K562 (cell line): ENCODE measurements around the gene CYTH1. TPM values are rescaled to one million over a fixed set of nuclear protein-coding genes. Genes with fewer than 3 reads are reported as not detected.

Source experiments
- ATAC-seq: fragments of 200-7000 bp; cut with Tn5 transposase; 3 replicates; pipeline ENCODE4 v1.9.1; 2020; ENCODE audit warnings: moderate library complexity
- BruUV-seq: library from RNA; stranded (reverse); fragments of 400-500 nt; replicated peaks from 2 replicates; lab custom pipeline; 2021; lab: Mats Ljungman, UMichigan
- CTCF ChIA-PET: fragments of 300-600 bp; formaldehyde crosslinking; extraction: SDS; loops from one replicate; lab custom pipeline; 2021; ENCODE audit warnings: low intra/inter-chr PET ratio; lab: Yijun Ruan, JAX
- POLR2A ChIA-PET: fragments of 300-600, 350-650 bp; sonication (Branson Sonifier 250); formaldehyde crosslinking; extraction: SDS; loops from one replicate; lab custom pipeline; 2021; ENCODE audit warnings: antibody characterized with exemption, inconsistent platforms; lab: Yijun Ruan, JAX
- DNase-seq, 4 experiments: peaks; one replicate each; pipeline versions ENCODE4 v3.0.0 to v3.0.0-alpha.2; 2011 to 2018; ENCODE audit warnings: low spot score in 3 of 4, mixed read lengths in 3 of 4; ENCODE audit errors: extremely low read depth in 1 of 4
- FAIRE-seq: peaks from 2 replicates; lab custom pipeline; 2011; peaks lifted over from hg19 to GRCh38; lab: Jason Lieb, UNC
- H2AFZ ChIP-seq: 2 replicates; pipeline ENCODE4 v1.6.0; 2011; ENCODE audit warnings: low read depth, low read length, control low read depth, inconsistent platforms
- H3K27ac ChIP-seq: fragments of 200-600 bp; 3 replicates; pipeline ENCODE4 v1.8.0; 2011; ENCODE audit warnings: low read depth, mild to moderate bottlenecking, control low read depth, inconsistent platforms, low read length, moderate library complexity, mixed read lengths; ENCODE audit errors: extremely low read depth
- H3K27me3 ChIP-seq, 2 experiments: fragments of 300-600 bp in 1 of 2; 2 replicates in 1 of 2; 3 replicates in 1 of 2; pipeline versions ENCODE4 v1.6.0 to v1.8.0; 2011; ENCODE audit warnings: inconsistent platforms in 2 of 2, low read length in 2 of 2, mild to moderate bottlenecking in 1 of 2, mixed read lengths in 1 of 2, moderate library complexity in 1 of 2; ENCODE audit not compliant: control insufficient read depth in 2 of 2, insufficient read depth in 2 of 2
- H3K36me3 ChIP-seq: fragments of 300-600 bp; 3 replicates; pipeline ENCODE4 v1.8.0; 2011; ENCODE audit warnings: mild to moderate bottlenecking, low read length, inconsistent platforms; ENCODE audit not compliant: control insufficient read depth, insufficient read depth
- H3K4me1 ChIP-seq, 2 experiments: fragments of 200-600 bp in 1 of 2; replicated peaks in 1 of 2; 2 replicates in 1 of 2; 3 replicates in 1 of 2; pipeline versions ENCODE4 v1.5.1 to v1.8.0; 2011; ENCODE audit warnings: inconsistent platforms in 2 of 2, low read length in 2 of 2, mild to moderate bottlenecking in 1 of 2, mixed read lengths in 1 of 2, moderate library complexity in 1 of 2; ENCODE audit not compliant: control insufficient read depth in 2 of 2, insufficient read depth in 2 of 2
- H3K4me2 ChIP-seq: 2 replicates; pipeline ENCODE4 v1.6.1; 2011; ENCODE audit warnings: low read length, control low read depth, inconsistent platforms, mixed read lengths; ENCODE audit not compliant: insufficient read depth
- H3K4me3 ChIP-seq: fragments of 200-600 bp; sonication (generic), shearing (Covaris generic); 2 replicates; pipeline ENCODE4 v1.5.1; 2016; ENCODE audit warnings: control low read depth, inconsistent platforms
- H3K79me2 ChIP-seq: fragments of 200-600 bp; 3 replicates; pipeline ENCODE4 v1.8.0; 2011; ENCODE audit warnings: low read length, inconsistent platforms; ENCODE audit not compliant: control insufficient read depth, insufficient read depth
- H3K9ac ChIP-seq, 2 experiments: 2 replicates each; pipeline versions ENCODE4 v1.6.0 to v1.6.1; 2011; ENCODE audit warnings: low read depth in 2 of 2, low read length in 2 of 2, control low read depth in 1 of 2, inconsistent platforms in 1 of 2, mild to moderate bottlenecking in 1 of 2, mixed read lengths in 1 of 2; ENCODE audit not compliant: insufficient read depth in 1 of 2
- H3K9me1 ChIP-seq: one replicate; pipeline ENCODE4 v1.6.0; 2011; ENCODE audit warnings: inconsistent platforms, mild to moderate bottlenecking, low read length, moderate library complexity; ENCODE audit not compliant: control insufficient read depth, insufficient read depth
- H3K9me3 ChIP-seq: replicated peaks from 2 replicates; pipeline ENCODE4 v1.5.1; 2011; ENCODE audit warnings: low read depth, low read length, inconsistent platforms; ENCODE audit not compliant: control insufficient read depth, insufficient read depth
- H4K20me1 ChIP-seq: replicated peaks from 2 replicates; pipeline ENCODE4 v1.6.1; 2011; ENCODE audit warnings: low read length, inconsistent platforms, mixed read lengths; ENCODE audit not compliant: control insufficient read depth, insufficient read depth
- ARHGAP35 ChIP-seq: fragments of 450-650 bp; IDR thresholded peaks from 2 replicates; pipeline ENCODE4 v1.6.1; 2018; ENCODE audit not compliant: partially characterized antibody
- CEBPB ChIP-seq: fragments of 450-650 bp; IDR thresholded peaks from 2 replicates; pipeline ENCODE4 v1.6.1; 2016; ENCODE audit warnings: missing genetic modification characterization, missing compliant biosample characterization
- ELF4 ChIP-seq: fragments of 450-650 bp; formaldehyde crosslinking; IDR thresholded peaks from 2 replicates; pipeline ENCODE4 v1.4.0; 2022; ENCODE audit warnings: missing genetic modification characterization
- HBP1 ChIP-seq: fragments of 450-650 bp; formaldehyde crosslinking; IDR thresholded peaks from 2 replicates; pipeline ENCODE4 v1.4.0; 2022; ENCODE audit warnings: missing genetic modification characterization
- POLR2A ChIP-seq: fragments of 450-650 bp; conservative IDR thresholded peaks from 2 replicates; pipeline ENCODE4 v1.6.1; 2016
- POLR2B ChIP-seq: fragments of 450-650 bp; IDR thresholded peaks from 2 replicates; pipeline ENCODE4 v1.6.1; 2018; ENCODE audit warnings: low read depth; ENCODE audit not compliant: partially characterized antibody
- SAP30 ChIP-seq: fragments of 200-600 bp; sonication (generic); IDR thresholded peaks from 2 replicates; pipeline ENCODE4 v1.6.1; 2012; ENCODE audit warnings: borderline replicate concordance, low read depth, mild to moderate bottlenecking, moderate library complexity, low read length, control low read depth, inconsistent platforms; ENCODE audit not compliant: insufficient read depth, poor library complexity, severe bottlenecking
- SMAD1 ChIP-seq: fragments of 150-350 bp; IDR thresholded peaks from 2 replicates; pipeline ENCODE4 v1.6.1; 2014; ENCODE audit warnings: low read length, low read depth; ENCODE audit not compliant: partially characterized antibody
- SOX6 ChIP-seq: fragments of 450-650 bp; IDR thresholded peaks from 2 replicates; pipeline ENCODE4 v1.6.1; 2014; ENCODE audit warnings: mild to moderate bottlenecking
- SRSF3 ChIP-seq: fragments of 200-400 bp; formaldehyde crosslinking; IDR thresholded peaks from 2 replicates; pipeline ENCODE4 v1.6.1; 2016; ENCODE audit warnings: mild to moderate bottlenecking, low read length, moderate library complexity; ENCODE audit not compliant: insufficient read depth
- TCF15 ChIP-seq: fragments of 250-450 bp; sonication (Bioruptor Pico); IDR thresholded peaks from 2 replicates; pipeline ENCODE4 v1.8.0; 2022; ENCODE audit warnings: moderate library complexity, mild to moderate bottlenecking, inconsistent platforms
- U2AF1 ChIP-seq: fragments of 200-400 bp; formaldehyde crosslinking; optimal IDR thresholded peaks from 2 replicates; pipeline ENCODE3; 2017; ENCODE audit warnings: mild to moderate bottlenecking, low read depth, low read length, moderate library complexity
- ZNF121 ChIP-seq: sonication (generic); formaldehyde crosslinking; conservative IDR thresholded peaks from 2 replicates; pipeline ENCODE4 v1.8.0; 2022; ENCODE audit warnings: missing genetic modification reagents
- ZNF24 ChIP-seq: fragments of 450-650 bp; IDR thresholded peaks from 2 replicates; pipeline ENCODE4 v1.6.1; 2016
- ZNF316 ChIP-seq: fragments of 450-650 bp; IDR thresholded peaks from 2 replicates; pipeline ENCODE4 v1.6.1; 2016
- ZNF354B ChIP-seq: fragments of 250-450 bp; sonication (Bioruptor Pico); IDR thresholded peaks from 2 replicates; pipeline ENCODE4 v1.4.0; 2020
- ZNF395 ChIP-seq: fragments of 200-800 bp; sonication (Bioruptor generic); IDR thresholded peaks from 2 replicates; pipeline ENCODE4 v1.6.1; 2017; ENCODE audit warnings: missing genetic modification characterization, missing compliant biosample characterization
- WGBS: fragments of 100-300 bp; shearing (Covaris generic); methylation state at CpG from one replicate; pipeline ENCODE4 v1.1.6; 2016; ENCODE audit warnings: low coverage, mixed read lengths; ENCODE audit not compliant: insufficient coverage; ENCODE audit errors: missing lambda C conversion rate; 5-methylcytosine and 5-hydroxymethylcytosine counted together
- in situ Hi-C: fragments of 300-500 bp; cut with MboI; formaldehyde crosslinking; loops from 4 replicates; pipeline ENCODE4 v1.15.0; 2018; ENCODE audit warnings: inconsistent platforms, mixed read lengths
- intact Hi-C: fragments of 100-400 bp; cut with micrococcal nuclease; formaldehyde crosslinking; loops from 2 replicates; pipeline ENCODE4 v1.14.2; 2022
- polyA plus RNA-seq, 8 experiments: library from polyadenylated mRNA; depleted of rRNA in 4 of 8; stranded (reverse) in 5 of 8; unstranded in 3 of 8; fragments of >200 nt; fragmentation: Nextera tagmentation in 2 of 8; fragmentation: Illumina TruSeq in 1 of 8; extraction: Ambion mirVana in 2 of 8; extraction: Trizol in 1 of 8; gene quantifications; 2 replicates each; pipeline versions ENCODE4 v1.2.1 to v1.2.3, GENCODE V29; 2011 to 2014; ENCODE audit warnings: inconsistent platforms in 1 of 8, missing spikeins in 1 of 8
- total RNA-seq, 7 experiments: library from RNA; depleted of rRNA in 6 of 7; stranded (reverse); fragments of >200 nt in 6 of 7; fragmentation: Illumina TruSeq in 2 of 7; extraction: Trizol in 2 of 7; gene quantifications; 2 replicates each; pipeline versions ENCODE4 v1.2.1 to v1.2.3, GENCODE V29; 2011 to 2021; ENCODE audit warnings: low replicate concordance in 1 of 7
- TF ChIP-seq, protein P1 (sequence below): IDR thresholded peaks from 2 replicates; pipeline ENCODE4 v1.6.1; 2011; ENCODE audit not compliant: insufficient read length; ENCODE audit errors: extremely low read depth

Gene CYTH1
- total and polyA plus RNA-seq, 9 of the 15 experiments (the other 6 are each of a cell fraction or from before 2014, with no cell fraction given): 0.52 to 27.7 (median 16.8) TPM

DNA sequence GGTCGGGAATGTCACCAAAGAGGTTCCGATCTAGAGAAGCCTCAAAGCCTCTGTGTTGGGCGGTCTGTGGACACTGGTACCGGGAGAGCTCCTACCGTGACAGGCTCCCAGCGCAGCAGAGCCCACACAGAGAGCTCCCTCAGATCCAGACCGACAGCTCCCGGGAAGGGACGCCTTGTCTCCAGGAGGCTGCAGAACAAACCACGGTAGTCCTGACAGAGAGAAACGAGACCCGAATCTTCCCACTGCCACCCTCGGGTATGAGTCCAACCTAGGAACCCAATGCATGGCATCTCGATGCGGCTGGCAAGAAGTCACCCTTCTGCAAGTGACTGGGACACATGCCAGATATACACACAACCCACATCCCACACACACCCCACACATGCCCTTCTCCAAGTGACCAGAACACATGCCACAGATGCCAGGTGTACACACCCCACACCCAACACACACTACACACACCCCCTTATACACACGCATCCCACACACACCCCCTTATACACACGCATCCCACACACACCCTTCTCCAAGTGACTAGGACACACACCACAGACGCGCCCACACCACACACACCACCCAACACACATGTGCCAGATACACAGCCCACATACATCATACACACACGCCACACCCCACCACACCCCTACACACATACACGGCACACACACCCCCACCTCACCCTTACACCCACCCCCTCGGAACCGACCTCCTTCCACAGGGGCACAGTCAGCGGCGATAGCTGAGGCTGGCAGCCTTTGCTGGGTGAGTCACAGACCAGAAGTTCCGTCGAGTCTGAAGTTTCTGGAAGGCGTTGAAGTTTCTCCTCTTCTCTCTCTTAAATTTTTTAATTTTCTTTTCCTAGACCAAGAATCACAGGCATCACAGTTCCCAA, 15.9 kb upstream of the CYTH1 start:
- H3K4me2 ChIP-seq: no peak overlapping the region
- H3K27ac ChIP-seq: no peak overlapping the region
- H3K9ac ChIP-seq: 0 out of 4 replicates have a peak overlapping the region, but pooled peaks of 1 of the 2 experiments have one; percentile 21
- 94% methylated on average over 22 of the region's 28 CpGs for WGBS
- peaks cover 6% of the 10 kb centered on the region; the same call in 1 of the 2 replicates for H4K20me1 ChIP-seq
- H3K9me1 ChIP-seq: no peaks in the 10 kb centered on the region
- H3K4me1 ChIP-seq: no peaks in the 10 kb centered on the region; a peak in 1 of 5 replicates
- CTCF ChIA-PET: interaction anchor here (0.6 kb wide), 1 partner anchor 182 kb away, joined by 4 read pairs; no protein-coding TSS in a partner anchor
- DNase-seq: no peak
- no peak overlapping the region for H2AFZ ChIP-seq
- no peak overlapping the region for H3K4me3 ChIP-seq
- POLR2A ChIA-PET: interaction anchor here (1.0 to 1.6 kb wide), 3 partner anchors 8 to 24 kb away, joined by 3 to 4 read pairs (median 4); no protein-coding TSS in a partner anchor
- no peak for FAIRE-seq
- H3K79me2 ChIP-seq: no peaks in the 10 kb centered on the region
- no TSS peak for BruUV-seq
- ATAC-seq: no peak
- in situ Hi-C loops (no loop called here), intact Hi-C loops (no loop called here)
- no peaks in the 10 kb centered on the region for H3K9me3 ChIP-seq
- H3K36me3 ChIP-seq: peaks cover 89% of the 10 kb centered on the region
- no peaks in the 10 kb centered on the region for H3K27me3 ChIP-seq
- TF ChIP-seq HBP1 (CRISPR knock-in tag) (0 out of 2 replicates have a peak, but pooled peaks have one; percentile 46), ZNF354B (CRISPR knock-in tag) (no peak), SAP30 (no peak), ZNF316 (no peak), CEBPB (no peak), POLR2B (peak; percentile 35), ZNF121 (CRISPR knock-in tag) (no peak), SRSF3 (no peak), ELF4 (0 out of 2 replicates have a peak, but pooled peaks have one; percentile 23), SOX6 (no peak), TCF15 (CRISPR knock-in tag) (no peak), ARHGAP35 (no peak), ZNF395 (CRISPR knock-in tag) (no peak), ZNF24 (no peak), POLR2A (0 out of 2 replicates have a peak, but pooled peaks have one; percentile 28), U2AF1 (no peak), SMAD1 (no peak)
- TF ChIP-seq, protein P1, sequence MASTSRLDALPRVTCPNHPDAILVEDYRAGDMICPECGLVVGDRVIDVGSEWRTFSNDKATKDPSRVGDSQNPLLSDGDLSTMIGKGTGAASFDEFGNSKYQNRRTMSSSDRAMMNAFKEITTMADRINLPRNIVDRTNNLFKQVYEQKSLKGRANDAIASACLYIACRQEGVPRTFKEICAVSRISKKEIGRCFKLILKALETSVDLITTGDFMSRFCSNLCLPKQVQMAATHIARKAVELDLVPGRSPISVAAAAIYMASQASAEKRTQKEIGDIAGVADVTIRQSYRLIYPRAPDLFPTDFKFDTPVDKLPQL: no peak
